DMS 273 (cell line): ENCODE data around the gene ATF3.

Source experiments
- DNase-seq: peaks from one replicate; lab custom pipeline; 2025; ENCODE audit not compliant: unreplicated experiment; lab: John Stamatoyannopoulos, UW

Gene ATF3

DNA sequence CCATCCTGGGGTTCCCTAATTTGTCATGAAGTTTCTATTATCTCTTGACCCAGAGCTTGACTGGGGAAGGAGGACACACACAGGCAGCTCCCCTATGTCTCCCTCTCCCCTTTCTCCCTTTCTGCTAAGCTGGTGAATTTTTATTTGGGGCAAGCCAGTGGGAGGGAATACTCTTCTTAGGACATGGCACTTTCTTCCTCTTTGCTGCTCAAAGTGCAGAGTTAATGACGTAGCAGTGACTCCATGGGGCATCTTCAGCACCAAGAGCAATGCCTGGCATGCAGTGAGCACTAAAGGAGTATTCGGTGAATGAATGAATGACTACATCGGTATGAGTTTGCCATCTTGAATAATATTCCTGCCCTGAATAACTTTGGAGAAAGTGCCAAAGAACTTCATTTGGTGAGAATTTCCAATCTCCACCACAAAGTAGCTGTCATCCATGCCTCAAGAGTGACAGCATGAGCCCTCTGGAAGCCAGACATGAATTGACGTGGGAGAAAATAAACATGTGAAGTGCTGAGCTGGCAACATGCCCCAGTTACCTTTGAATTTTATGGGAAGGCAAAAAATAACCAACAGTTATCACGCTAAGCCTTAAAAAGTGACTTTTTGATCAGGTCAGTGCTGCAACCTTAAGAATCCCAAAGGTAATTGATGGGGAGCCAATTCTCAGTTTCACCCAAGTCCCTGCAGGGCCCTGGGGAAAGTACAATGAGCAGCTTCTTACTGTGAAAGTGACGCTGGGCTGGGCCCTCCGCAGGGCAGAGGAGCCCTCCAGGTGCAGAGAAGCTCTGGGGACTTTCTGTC lies 22.1 kb upstream of the ATF3 start:
- no peak for DNase-seq

DNA sequence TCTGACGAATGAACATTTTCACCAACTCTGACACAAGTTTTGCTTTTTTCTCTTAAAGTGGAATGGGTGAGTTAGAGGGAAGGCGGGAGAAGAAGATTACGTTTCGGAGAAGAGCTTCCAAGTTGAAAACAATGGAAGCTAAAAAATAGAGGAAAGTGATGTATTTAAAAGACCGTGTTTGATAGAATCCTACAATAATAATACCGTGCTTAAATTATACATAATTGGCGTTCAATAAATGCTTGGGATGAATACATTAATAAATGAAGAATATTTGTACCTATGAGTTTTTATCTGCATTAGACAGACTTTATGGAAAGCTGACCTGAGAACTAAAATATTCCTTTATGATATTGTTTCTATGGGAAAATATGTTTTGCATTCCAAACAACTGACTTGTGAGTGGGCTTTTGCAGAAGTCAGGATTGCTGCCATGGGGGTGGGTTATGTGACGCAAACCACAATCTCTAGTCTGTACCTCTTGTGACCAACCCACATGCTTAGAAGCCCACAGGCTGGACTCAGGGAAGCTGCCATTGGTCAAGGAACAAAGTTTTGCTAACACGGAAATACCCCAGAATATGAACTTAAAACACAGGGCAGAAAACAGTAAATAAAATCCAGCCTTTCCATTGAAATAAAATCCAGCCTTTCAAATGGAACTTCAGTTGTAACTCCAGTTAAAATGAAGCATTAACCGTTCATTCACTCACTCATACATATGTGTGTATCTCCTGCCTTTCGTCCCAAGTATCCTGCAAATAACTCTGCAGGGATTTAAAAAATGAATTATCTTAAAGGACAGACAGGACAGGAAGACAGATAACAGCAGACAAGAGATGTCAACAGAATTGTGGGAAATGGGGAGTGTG lies 21.3 kb upstream of the ATF3 start:
- no peak for DNase-seq

DNA sequence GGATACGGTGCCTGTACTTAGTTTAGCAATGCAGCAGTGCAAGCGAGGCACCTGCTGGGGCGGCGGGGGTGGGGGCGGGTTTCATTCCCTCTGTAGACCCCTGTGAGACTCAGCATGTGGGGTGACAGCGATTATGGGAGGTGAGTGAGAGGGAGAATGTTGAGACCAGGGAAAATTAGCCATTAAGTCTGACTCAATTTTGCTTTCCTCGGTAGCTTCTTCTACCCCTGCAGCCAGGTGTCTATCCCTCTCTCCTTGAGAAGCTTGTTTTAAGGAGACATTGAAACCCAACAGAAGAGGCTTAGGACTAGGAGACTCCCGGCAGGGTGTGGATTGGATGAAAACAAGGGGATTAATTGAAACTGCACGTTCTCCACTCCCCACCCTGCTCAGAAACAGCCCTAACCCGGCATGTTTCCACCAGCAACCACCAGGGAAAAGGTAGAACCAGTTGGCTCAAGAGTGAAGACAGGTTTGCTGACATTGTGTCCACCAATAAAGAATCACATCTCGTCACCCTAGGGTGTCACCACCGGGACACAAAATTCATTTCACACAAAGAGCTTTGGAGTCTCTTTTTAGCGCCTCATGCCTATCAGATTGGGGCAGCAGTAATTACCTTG lies 20.6 kb upstream of the ATF3 start:
- no peak for DNase-seq

DNA sequence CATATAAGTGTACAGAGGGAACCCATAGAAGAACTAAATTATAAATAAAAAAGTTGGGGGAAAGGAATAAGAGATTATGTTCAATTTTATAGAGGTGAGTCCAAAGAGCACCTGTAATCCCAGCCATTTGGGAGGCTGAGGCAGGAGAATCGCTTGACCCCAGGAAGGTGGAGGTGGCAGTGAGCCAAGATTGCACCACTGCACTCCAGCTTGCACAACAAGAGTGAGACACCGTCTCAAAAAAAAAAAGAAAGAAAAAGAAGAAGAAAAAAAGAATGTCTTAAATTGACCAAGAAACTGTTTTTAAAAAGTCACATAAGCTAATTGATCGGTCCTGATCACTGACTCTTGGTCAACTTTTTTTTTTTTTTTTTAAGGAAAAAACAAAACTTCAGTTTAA lies 19.1 kb upstream of the ATF3 start:
- no peak for DNase-seq

DNA sequence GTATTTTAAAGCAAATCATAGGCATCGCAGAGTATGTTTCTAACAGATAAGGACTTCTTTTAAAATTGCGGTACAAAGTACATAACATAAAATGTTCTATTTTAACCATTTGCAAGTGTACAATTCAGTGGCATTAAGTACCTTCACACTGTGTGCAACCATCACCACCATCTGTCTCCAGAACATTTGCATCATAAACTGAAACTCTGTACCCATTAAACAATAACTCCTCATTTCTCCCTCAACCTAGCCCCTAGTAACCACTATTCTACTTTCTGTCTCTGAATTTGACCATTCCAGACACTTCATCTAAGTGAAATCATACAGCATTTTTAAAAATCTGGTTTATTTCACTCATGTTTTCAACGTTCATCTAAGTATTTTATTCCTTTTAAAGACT lies 16.6 kb upstream of the ATF3 start:
- no peak for DNase-seq

DNA sequence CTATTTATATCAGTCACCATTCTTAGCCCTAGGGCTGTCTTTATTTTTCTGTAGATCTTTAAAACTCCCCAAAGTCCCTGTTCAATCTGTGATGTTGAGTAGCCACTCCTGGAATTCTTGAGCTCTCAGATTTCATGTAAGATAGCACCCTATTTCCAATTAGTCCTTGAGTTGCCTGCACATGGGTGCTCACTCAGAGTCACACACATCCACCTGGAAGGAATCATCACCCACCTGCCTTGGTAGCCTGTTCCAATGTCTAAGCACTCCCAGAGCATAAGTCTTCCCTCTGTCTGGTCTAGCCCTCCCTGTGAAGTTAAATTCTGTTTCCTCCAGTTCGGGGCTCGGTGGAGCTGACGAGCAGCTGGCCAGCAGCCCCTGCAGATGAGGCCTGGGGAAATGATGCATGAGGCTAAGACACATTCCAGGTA lies 14.7 kb upstream of the ATF3 start:
- DNase-seq = no peak

DNA sequence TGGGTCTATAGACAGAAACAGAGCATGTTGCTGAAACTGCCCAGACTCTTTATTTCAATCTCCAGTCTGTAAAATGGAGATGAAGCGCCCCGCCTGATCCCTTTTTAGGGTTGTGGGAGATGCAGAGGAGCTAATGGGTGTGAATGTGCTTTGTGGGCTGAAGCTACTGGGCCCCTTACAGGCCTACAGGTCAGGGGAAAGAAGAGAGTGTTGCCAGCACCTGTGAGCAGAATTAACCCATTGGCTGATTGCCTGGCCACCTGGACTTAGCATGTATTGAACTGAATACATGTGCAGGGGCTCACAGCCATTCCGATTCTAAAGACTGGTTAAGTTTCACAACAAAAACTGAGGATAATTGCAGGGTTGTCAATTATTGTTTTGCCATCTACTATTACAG lies 13.9 kb upstream of the ATF3 start:
- DNase-seq = no peak

DNA sequence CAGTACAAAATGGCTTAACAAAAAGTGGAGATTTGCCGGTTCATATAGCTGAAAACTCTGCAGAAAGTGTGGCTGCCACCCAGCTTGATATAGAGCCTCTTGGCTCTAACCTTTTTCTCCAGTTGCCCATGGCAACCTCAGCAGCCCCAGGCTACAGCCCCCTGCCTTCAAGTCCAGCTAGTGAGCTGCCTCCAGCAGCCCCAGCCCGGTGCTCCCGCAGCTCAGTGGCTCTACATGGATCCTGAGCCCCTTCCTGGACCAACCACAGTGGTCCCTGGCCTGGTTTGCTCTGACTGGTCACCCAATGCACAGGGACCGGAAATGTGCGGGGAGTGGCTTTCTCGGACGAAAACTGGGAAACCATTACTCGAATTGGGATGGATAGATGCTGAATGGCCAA lies 13.3 kb upstream of the ATF3 start:
- DNase-seq = no peak

DNA sequence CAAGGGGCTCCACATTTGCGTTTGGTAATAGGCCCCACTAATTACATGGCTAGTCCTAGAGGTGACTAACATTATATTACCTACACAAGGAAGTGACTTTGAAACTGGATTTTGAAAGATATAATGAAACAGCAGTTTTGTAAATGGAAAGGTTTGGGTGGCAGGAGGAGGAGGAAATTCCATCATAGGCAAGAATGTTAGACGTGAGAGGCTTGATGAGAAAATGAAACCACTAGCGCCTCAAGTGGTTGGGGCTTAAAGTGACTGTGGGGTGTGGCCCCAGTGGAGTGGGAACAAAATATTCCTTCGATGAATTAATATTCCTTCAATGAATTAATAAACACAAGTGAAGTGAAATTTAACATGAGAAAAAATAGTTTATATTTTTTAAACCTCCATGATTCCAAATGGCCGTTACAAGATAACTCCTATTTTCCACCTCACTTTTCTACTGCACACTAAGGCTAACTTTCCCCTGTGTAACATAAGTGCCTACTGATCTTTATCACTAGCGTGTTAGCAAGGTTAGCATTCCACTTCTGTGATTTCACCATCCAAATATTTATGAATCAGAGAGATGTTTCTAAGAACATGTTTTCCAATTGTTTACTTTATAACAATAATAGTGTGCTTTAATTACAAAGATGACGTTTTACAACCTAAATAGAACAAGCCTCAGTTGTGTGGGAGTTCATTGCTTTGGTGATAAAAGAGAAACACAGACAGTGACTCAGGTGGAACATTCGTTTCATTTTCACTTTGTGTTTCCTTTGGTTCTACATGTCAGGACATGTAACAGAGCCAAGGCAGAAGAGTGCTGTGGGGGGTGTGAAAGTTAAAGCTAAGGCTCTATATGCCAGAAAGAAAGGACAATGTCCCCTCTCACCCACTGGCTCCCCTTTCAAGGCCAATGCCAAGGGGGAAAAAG lies 12.5 kb upstream of the ATF3 start:
- peak; percentile 52 for DNase-seq

DNA sequence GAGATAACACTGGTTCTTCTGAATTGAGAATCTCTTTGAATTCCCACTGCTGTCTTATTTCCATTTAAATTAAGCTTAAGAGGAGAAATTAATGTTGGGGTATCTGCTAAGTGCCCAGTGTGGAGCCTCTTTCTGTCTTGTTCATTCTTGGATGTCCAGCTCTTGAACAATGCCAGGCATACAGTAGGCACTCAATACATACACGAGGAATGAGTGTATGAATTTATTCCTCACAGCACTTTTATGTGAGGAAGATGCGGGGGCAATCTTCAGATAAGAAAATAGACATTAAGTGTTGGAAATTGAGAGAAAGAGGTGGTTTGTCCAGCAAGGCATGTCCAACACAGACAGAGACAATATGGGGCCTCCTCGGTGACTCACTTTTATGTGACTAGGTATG lies 11.8 kb upstream of the ATF3 start:
- DNase-seq = no peak

DNA sequence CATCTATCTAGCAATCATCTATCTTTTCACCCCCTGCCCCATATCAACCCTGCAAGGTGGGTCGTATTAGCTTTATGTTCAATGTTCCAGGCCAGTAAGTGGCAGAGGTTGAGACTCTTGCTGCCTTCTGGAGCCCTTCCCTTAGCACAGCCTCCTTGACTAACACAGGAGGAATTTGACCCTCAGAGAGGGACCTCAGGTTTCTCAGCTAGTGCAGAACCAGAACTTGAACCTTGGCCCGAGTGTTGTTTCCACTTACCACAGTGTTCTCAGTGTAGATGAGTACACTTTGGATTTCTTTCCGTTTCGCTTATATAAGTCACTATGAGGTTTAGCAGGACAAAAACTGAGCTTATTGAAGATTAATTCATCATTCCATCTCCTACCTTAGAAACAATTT lies 11.1 kb upstream of the ATF3 start:
- no peak for DNase-seq

DNA sequence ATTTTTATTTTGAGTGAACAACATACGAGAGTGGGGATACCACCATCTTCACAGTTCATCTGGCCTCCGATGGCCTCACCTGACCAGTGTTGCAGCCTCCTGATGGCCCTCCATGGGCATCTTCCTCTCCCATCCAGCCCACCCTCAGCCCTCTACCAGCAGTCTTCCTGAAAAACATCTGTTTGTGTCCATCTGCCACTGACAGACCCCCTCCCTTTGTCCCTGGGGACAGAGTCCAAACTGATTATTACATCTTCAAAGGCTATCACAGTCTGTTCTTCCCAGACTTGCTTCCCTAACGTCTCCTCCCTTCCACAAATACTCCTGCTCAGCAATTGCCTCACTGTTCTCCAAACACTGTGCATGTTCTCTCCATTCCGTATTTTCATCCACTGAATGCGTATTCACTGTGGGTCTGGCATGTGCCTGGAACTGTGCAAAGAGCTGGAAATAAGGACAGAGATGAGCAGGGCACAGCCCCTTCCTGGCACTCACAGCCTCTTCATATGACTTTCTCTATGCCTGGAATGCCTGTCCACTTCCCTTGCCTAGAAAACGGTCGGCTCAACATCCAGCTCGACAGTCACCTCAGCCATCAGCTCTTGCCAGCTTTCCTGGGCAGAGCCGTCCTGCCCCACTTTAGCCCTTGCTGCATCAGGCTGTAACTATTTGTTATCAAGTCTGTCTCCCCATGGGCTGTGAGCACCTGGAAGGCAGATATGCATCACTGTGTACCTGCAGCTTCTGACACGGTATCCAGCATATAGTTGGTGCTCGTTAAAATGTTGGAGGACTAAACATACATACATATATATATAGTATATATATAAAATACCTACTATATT lies 8.3 kb upstream of the ATF3 start:
- peak; percentile 51 for DNase-seq

DNA sequence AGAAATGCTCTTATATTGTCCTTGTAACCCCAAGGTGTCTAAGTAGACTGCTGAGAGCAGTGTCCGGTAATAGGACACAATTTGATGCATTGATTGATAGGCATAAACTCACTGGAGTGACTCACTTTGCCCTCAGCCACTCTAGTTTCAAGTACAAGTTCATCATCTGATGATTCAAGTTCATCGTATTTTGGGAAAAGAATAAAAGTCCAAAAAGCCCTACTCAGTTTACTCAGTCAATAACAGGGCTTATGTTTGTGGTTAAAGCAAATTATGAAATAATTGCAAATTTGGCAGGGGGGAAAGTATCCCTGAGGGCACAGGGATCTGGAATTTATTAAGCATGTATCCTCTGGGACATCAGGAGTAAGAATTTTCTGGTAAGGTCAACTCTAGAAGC lies 7.6 kb upstream of the ATF3 start:
- DNase-seq = no peak

DNA sequence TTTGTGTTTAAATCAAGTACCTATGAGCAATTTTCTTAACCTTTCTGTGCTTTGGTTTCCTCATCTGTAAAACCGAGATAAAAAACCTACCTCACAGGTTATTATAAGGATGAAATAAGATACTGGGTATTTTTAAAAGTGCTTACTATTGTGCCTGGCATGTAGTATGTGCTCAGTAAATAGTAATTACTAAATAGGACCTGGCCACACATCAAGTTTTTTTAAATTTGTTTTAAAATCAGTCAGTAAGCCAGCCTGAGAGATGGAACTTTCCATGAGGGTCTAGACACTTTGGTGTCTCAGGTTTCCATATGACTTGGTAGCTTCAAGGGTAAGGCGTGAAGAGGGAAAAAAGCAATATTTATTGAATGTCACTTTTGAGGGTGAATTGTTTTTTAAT lies 7.0 kb upstream of the ATF3 start:
- no peak for DNase-seq

DNA sequence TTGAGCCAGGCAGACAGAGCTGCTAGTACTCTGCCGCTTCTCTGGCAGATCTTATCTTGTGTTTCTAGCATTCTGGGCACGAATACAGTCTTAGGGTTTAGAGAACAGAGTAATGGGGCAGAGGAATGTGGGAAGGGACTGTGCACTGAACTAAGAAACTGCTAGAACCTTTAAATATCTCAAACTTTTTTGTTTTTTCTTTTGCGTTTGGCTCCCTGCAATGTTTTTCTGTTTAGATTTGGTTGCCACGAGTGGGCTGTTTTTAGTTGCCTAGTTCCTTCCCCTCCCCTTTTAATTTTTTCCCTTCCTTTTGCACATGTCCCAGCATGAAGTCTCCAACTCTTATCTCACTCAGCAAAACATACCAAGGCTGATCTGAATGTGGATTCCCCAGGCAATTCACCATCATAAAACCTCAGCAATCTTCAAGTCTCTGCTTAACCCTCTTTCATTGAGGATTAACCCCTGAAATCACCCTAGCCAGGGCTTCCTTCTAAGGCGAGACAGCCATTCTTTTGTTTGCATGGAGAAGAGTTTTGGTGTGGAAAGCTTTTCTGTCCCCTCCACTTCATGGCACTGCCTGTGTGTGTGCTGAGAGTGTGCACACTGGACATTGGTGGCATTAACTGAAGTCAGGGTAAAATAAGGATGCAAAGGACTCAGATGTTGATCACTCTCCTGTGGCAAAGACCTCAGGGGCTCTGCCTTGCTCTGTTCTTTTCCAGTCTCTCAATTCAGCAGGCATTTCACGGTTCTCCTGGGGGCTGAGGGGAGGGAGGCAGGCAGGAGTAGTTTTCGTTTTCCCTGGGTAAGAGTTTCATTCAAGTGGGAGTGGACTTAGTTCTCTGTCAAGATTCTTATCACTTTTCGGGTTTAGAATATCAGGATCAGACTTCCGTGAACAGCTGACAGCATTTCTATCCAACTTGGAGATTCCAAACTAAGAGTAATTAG lies 2.8 kb upstream of the ATF3 start:
- peak; percentile 34 for DNase-seq

DNA sequence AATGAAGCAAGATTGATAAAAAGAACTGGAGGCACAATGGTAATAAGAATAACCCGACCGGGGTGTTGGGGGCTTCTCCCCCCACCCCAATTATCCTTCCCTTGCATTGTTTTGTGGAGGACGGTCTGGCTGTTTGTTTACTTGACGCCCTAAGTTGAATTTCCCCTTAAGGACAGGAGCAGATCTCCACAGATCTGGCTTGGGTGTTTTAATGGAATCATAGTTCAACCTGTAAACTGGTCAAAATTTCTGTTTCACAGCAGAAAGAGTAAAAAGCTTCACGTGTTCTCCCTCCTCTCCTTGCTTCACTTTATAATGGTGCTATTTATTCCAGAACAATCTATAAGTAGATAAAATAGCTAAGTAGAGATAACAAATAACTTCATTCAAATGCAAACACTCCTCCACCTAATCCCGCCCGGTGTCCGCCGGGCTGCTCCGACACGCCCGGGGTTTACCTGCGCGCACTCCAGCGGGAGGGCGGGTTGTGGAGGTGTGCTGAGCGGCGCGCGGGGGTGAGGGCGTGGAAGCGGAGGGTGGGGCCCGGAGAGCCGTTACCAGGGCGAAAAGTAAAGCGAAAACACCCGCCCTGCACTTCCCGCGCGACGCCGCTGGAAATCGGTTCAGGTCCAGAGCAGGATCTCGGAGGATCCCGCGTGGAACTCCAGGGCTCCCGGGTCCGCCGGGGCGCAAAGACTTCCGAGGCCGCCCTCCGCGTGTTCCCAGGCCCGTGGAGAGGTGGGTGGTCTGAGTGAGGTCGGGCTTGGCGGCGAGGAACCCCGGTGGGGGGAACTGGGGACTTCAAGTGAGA lies 2.0 kb upstream of the ATF3 start:
- DNase-seq = peak; percentile 45

DNA sequence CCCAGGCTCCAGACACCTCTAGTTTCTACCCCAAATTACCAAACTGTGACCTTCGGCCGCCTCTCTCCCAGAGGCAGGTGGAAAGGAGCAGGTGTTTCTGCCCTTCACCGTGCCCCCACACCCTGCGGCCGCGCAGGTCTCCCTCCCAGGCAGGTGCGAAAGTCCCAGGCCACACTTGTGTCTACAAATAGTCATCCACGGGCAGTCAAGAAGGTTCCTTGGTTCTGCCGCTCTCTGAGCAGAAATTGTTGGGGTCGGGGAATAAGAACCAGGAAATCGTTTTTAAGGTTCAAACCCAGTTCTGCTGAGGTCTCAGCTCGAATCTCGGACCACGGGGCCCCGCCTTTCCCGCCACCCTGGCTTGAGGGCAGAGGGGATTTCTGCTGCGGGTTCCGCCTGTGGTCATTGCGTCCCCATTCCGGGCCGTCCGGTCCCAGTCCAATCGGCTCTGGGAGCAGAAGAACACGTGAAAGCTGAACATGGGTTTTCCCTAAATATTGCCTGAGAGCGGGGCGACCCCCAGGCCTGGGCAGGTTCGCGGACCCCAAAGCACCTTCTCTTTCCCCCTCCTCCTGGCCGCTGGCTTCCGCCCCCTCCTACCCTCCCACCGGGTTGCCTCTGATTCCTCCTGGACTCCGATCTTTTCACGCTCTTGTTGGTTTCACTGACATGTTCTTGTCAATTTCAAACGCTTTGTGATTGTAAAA lies 1.2 kb upstream of the ATF3 start:
- peak; percentile 70 for DNase-seq
